ENCODE measurements around the gene KCNJ16.

KCNJ16 gene

DNA sequence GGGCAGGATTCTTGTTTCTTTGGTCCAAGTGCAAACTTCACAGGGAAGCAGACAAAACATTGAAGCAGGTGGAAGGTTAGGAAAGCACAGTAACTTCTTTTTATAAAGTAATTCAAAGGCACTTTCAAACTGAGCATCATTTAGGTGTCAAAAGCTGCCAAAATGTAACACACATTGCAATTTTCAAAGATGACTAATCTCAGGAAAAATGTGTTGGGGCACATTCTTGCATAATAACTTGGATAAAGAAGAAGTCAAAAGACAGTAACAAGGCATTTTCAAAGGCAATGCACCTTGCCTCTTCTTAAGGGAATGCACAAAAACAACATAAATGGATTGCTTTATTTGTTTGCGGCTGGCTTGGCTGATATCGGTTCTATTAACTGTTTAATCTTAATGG is 97.9 kb downstream of the KCNJ16 start:
- no peak for DNase-seq

DNA sequence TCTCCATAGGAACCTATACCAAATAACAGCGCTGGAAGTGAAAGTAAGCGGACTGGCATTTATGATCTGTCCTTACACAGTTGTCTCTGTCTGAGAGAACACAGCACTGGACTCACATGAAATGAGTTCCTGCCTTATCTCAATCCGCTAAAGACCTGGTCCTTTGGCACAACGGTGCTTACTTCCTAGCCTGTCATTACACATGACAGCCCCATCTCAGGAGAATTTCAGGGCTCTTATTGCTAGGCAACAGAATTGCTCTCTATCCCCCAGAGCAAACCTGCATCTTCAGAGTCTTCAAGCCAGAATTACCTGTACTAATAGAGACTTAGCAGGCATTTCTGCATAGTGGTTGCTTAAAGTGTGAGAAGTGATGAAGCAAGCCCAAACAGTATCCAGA is 98.7 kb downstream of the KCNJ16 start:
- no peak for DNase-seq

DNA sequence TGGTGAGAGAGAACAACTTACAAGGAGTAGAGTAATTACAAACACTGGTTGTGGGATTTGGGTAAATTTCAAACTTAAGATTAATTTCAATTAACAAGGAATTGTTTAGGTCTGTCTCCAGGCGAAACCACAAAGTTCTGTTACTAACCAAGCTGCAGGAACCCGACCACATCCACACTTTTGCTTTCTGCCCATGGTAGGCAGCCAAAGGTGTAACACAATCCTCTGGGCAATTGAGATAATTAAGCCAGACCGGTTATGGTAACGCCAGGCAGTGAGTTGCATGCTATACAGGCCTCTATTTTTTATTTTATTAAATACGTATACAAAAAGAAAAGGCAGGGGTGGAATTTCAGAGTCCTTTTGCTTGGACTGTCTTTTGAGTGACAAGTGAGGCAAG is 106.4 kb downstream of the KCNJ16 start:
- no peak for DNase-seq

DNA sequence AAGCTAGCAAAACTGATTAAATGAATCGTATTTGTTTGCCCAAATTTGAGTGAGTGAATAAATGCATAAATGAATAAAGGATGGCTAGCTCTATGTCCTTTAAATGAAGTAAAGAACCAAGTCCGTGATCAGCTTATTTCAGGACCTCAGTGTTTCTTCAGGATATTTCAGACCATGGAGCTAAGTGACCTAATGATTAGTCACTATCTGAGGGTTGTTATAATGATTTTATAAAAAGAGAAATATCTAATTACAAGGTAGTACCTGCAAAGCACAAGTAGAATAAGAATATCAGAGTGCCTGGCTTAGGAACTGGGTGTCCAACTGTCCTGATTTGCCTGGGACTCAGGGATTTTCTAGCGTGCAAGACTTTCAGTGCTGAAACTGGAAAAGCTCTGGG is 106.8 kb downstream of the KCNJ16 start:
- DNase-seq = no peak

DNA sequence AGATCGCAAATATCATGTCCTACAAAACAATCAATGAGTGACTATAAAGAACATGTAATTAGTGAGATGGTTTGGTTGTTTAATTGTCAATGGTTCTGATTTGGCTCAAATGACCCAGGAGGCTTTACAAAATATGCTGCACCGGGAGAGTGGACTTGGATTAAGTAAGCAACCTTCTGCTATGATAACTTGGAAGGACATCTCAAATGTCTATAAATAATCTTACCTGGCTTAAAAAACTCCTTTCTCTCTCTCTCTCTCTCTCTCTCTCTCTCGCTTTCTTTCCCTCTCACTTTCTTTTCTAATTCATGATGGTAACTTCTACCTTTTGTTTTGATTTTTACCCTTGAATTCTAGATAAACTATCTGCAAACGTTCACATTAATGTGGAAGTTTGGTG is 108.5 kb downstream of the KCNJ16 start:
- DNase-seq = no peak

DNA sequence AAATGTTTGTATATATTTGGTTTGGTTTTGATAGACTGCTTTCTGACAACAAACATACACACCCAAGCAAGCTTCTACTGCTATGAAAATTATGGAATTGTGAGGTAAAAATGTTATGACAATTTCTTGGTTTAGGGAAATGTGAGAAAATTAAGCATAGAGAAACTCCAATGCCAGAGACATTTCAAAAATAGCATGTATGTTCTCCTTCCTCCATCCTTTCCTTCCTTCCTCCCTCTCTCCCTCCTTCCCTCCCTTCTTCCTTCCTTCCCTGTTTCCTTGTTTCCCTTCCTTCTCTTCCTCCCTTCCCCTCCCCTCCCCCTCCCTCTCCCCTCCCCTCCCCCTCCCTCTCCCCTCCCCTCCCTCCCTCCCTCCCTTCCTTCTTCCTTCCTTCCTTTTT is 109.2 kb downstream of the KCNJ16 start:
- DNase-seq = no peak

DNA sequence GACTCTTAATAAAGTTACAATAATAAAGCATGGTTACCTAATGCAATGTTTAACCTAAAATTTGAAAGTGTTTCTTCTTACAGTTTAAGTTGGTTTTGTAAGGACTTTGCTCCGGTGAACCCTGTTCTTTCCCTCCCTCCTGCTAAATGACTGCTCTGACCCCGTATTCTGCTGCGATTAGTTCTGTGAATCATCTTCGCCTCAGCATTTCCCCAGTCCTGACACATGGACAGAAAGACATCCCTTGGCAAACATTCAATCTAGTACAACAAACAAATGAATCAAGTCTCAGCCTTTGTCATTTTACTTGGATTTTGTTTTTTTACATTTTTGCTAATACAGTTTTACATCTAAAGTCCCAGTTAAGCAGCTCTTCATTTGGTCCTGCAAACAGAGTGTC is 109.7 kb downstream of the KCNJ16 start:
- no peak for DNase-seq
